ENCODE data around the gene BBS10.
"Not testable (repeated sequence)": the region's sequence is repeated elsewhere in the genome, so short reads cannot be mapped to it uniquely, and the experiment has no call there.

- not testable (repeated sequence) for TF ChIP-seq CTCF, POLR2A (IDR thresholded peaks at IDR 0.05)
These were observed 28.7 kb upstream of the BBS10 start for GRCh38 chr12:76376876-76377275.

All from right lobe of liver (tissue), 4 donors.